ENCODE measurements around the gene PIK3C2G.

GRCh38 chr12:18578191-18578590, 316.9 kb downstream of the PIK3C2G start:
- TF ChIP-seq CTCF (IDR thresholded peaks at IDR 0.05) (no peak), ZFX (IDR thresholded peaks at IDR 0.05; ENCODE audit: borderline replicate concordance) (no peak)
